Activated T-cell treated with anti-CD3 and anti-CD28 coated beads for 1 hour (primary cell): Measurements from ENCODE around the gene CR1.
"Not testable (repeated sequence)": the region's sequence is repeated elsewhere in the genome, so short reads cannot be mapped to it uniquely, and the experiment has no call there.

Source experiments
- DNase-seq: peaks from one replicate; pipeline ENCODE4 v3.0.0-alpha.2; 2020; ENCODE audit warnings: low read depth

Gene CR1

GRCh38 chr1:207676153-207676552, 180.2 kb downstream of the CR1 start:
- no peak for DNase-seq

- not testable (repeated sequence) for DNase-seq
These were observed 184.8 kb downstream of the CR1 start for GRCh38 chr1:207680590-207681388.

GRCh38 chr1:207682872-207683434, 187.0 kb downstream of the CR1 start:
- not testable (repeated sequence) for DNase-seq

GRCh38 chr1:207690551-207690950, 194.6 kb downstream of the CR1 start:
- not testable (repeated sequence) for DNase-seq

GRCh38 chr1:207691010-207691409, 195.1 kb downstream of the CR1 start:
- no peak for DNase-seq
